NCI-H2227 treated with DMSO at 0.1 percent for 48 hours (cell line): ENCODE results near the gene RBM20.

Experiments used
- DNase-seq: peaks from one replicate; lab custom pipeline; 2025; lab: John Stamatoyannopoulos, UW

The RBM20 gene

GRCh38 chr10:110739811-110740271, 95.7 kb downstream of the RBM20 start:
- DNase-seq: no peak

- DNase-seq: no peak
Measured at GRCh38 chr10:110742801-110743200, 98.7 kb downstream of the RBM20 start.

DNA sequence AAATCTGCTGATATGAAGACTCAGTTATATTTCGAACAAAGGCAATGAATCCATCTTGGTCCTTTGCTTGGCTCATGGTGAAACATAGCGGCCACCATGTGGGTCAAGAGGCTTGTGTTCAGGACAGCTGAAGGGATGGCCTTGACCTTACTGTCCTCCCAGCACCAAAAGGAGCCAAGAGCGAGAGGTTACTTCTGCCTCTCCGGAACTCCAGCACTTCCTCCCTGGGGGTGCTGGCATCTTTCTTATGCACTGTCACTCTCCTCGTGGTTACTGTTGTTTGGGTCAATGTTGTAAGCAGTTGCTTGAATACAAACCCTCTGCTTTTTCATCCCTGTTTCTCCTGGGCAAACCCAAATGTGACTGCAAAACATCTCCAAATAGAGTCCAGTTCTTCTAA, 100.6 kb downstream of the RBM20 start:
- no peak for DNase-seq

DNA sequence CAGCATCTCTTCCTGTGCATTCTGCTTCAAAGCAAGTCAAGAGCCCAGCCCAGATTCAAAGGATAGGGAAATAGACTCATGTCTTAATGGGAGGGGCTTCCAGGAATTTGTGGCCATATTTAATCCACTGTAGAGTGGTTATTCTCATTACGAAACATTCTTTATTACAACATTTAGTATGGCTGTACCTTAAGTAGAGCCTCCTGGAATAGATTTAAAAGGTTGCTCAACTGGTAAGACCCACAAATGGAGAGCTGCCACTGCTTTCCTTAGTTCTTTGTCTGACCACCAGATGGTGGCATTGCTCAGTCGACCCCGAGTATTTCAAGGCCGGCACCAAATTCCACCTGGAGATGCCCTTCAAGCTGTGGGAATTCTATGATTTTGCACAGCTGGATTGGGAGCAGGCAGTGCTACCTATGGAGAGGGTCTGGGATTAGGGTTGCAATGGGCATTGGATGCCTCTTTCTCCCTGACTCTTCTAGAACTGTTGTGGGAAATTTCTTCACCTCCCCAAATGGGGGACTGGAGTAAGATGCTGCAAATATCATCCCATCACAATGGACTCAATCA, 102.2 kb downstream of the RBM20 start:
- DNase-seq: peak; percentile 39

GRCh38 chr10:110746969-110747608, 103.0 kb downstream of the RBM20 start:
- DNase-seq: no peak

DNA sequence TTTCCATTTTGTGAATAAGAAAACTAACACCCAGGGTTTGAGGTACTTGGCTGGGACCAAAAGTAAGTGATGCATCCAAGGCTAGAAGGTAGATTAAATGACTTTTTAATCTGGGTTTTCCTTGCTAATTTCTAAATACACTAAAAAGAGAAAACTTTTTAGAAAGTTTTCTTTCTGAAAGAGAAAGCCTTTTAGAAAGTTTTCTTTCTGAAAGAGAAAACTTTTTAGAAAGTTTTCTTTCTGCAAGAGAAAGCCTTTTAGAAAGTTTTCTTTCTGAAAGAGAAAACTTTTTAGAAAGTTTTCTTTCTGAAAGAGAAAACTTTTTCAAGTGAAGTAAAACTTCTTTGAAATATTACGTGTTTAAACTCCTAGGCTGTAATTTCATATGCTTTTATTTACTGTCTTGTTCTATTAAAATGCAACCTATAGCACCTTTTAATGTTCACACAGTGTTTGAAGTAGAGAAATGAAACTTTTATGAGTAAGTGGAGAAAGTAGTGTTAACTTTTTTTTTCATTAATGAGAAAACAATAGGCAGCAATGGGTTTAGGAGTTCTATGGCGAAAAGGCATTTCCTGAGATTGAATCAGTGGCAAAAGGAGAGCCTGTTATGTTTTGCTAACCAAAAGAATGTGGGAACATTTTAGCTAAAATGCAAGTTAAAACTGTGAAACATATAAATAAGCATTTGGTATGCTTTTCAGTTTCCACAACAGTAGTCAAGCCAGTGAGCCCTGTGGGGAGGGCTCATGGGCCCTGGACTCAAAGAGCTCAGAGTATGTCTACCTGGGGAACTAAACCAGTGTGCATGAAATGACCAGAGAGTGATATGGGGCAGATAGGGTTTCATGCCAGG, 103.7 kb downstream of the RBM20 start:
- DNase-seq: no peak

DNA sequence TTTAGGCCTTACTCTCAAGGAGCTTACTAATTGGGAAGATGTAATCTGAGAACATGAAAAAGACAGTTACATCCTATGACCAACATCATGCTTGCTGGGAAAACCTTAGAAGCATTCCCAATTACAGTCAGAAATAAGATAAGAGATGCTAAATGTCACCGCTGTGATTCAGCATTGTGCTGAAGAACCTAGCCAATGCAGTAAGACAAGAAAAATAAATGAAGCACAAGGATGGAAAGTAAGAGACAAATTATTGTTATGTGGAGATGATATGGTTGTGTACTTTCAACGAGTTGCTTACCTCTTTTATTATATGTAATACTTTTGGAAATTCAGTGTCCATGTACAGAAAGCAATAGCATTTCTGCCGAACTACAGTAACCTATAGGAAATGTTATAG, 104.8 kb downstream of the RBM20 start:
- no peak for DNase-seq

- no peak for DNase-seq
Measured at GRCh38 chr10:110750931-110751330, 106.8 kb downstream of the RBM20 start.

- DNase-seq: no peak
Measured at GRCh38 chr10:110751850-110752249, 107.7 kb downstream of the RBM20 start.

- DNase-seq: no peak
Measured at GRCh38 chr10:110753462-110753861, 109.3 kb downstream of the RBM20 start.

DNA sequence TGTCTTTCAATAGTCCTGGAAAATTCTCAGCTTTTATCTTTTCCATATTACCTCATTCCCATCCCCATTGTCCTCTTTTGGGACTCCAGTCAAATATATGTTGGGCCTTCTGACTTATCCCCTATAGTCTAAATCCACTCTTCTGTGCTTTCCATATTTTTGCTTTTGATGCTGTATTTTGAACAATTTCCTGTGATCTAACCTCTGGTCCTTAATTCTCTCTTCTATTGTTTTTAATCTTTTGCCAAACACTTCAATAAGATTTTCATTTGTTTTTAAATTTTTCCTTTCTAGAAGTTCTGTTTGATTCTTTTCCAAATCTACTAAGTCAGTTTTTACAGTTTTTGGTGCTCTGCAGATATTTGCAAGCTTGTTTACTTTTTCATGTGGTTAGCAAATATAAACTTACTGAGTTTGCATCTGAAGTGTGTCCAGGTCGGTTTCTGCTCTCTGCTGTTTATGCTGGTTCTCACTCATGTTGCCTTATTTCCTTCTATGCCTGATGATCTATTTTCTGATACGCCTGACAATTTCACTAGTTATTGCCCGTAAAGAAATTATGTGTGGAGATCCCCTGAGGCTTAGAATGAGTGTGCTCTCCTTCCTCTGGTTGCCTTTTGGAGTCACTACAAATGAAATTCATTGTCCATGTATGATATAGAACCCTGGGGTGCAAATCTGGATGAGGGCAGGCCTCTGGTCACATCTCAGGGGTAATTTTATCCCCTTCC, 110.4 kb downstream of the RBM20 start:
- DNase-seq: no peak

DNA sequence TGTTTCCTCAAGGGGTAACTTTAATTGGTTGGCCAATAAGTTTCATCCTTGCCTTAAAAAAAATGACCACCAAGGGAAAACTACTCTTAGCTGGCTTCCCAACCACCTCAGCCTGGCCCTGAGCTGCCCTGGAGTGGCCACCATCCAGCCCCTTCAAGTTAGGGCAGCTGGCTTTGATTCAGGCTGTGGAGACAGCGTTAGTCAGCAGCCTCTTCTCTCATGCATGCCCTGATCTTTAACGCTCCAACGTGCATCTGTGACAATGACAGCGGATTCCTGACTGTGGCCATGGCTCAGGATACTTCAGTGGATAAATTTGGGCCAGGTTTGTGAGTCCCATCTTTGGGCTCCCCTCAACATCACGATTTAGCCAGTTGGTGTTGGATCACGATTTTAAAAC, 111.6 kb downstream of the RBM20 start:
- DNase-seq: no peak

GRCh38 chr10:110756876-110757275, 112.7 kb downstream of the RBM20 start:
- no peak for DNase-seq

DNA sequence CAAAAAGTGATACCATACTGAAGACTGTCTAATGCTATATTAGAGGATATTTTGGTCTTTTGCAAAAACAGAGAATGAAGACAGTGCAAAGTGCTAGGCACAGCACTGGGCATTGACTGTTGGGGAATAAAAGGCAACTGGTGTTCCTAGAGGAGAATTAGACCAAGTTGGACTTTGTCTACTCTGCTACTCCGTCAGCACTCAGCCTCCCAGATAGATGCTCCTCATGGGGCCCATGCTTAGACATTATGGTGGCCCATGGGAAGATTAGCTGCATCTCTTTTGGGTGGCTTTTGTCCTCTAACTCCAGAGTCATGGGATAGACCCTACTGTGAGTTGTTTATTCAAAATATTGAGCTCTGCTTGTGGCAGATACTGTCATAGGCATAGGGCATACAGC, 113.5 kb downstream of the RBM20 start:
- DNase-seq: no peak

DNA sequence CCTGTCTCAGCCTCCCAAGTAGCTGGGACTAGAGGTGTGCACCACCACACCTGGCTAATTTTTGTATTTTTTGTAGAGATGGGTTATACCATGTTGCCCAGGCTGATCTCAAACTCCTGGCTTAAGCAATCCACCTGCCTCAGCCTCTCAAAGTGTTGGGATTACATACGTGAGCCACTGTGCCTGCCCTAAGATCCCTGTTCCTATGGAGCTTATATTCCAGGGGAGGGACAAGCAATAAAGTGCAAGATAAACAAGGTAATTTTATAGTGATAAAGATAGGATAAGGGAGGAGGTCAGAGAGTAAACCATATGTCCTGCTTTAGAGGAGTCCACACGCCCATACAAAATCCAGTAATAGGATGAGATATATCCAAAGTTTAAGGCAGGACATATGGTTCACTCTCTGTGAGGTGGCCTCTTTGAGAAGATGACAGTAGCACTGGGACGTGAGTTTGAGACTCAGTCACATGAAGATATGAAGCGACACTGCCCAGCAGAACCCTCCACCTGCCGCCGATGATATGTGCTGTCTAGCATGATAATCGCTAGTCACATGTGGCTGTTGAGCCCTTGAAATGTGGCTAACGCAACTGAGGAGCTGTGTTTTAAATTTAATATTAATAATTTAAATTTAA, 114.1 kb downstream of the RBM20 start:
- no peak for DNase-seq

- no peak for DNase-seq
Measured at GRCh38 chr10:110758898-110759297, 114.8 kb downstream of the RBM20 start.

DNA sequence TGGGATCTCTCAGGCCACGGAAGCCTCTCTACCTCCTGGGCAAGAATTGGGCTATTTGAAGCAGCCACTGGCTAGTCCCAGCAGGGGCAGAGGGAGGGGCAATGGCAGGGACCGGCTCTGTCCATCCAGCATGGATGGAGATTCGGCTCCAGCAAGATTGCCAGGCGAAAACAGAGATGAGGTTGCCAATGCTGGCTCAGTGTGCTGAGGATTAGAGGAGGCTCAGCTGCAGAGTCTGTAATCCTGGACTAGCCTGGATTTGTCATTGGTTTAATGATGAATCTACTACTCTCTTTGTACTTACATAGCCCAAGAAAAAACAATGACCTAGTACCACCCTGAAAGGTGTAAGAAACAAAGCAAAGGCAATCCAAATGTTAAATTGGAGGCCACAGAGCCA, 115.4 kb downstream of the RBM20 start:
- no peak for DNase-seq

GRCh38 chr10:110762109-110762848, 118.1 kb downstream of the RBM20 start:
- DNase-seq: no peak

GRCh38 chr10:110762849-110763211, 118.7 kb downstream of the RBM20 start:
- no peak for DNase-seq

- no peak for DNase-seq
Measured at GRCh38 chr10:110764378-110764777, 120.2 kb downstream of the RBM20 start.

DNA sequence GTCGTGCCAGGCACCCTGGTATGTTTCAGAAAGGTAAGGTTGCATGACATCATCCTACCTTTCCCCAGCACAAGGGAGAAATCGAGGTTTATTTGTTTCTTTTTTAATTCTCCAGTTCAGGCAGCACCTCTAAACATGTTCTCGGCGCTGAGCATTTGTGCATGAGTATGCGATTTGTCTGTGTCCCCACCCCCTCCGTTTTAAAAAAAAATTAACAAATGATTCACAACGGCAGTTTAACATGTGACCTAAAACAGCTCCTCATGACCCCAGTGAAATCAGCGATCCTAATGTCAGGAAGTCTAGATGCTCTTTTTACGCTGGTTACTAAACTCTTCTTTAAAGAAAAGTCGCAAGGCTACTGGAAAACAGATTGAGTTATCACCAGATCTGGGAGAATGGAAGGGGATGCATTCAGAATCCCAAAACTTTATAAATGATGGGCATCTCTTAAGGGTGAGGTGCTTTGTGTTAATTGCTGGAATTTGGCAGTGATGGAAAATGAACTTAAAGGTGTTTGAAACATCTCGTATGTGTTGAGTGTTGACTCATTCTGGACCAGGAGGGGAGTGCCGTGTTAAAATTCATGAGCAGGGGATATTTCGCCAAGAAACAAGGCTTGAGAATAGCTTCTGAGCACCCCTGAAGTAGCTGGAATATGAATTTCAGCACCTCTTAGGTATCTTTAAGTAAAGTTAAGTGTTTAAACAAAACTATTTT, 120.8 kb downstream of the RBM20 start:
- DNase-seq: no peak
